T-helper 1 cell treated with Interleukin-12 subunit alpha and Interleukin-12 subunit beta and Interleukin-4 antibody, amounts not matched to agents 30 ng/mL and 1 ng/mL, for 36 hours (primary cell): Measurements from ENCODE around the gene CIC. TPM values are rescaled to one million over a fixed set of nuclear protein-coding genes. Genes with fewer than 3 reads are reported as not detected.

Experiments used
- intact Hi-C: fragments of 100-400 bp; cut with micrococcal nuclease; formaldehyde crosslinking; loops from one replicate; pipeline ENCODE4 v1.15.1; 2024
- total RNA-seq: library from RNA; stranded (reverse); gene quantifications from 2 replicates; pipeline ENCODE4 v1.2.3, GENCODE V29; 2022

Gene CIC
- total RNA-seq, 1 donor from 2014 or later, result 98.8 TPM

DNA sequence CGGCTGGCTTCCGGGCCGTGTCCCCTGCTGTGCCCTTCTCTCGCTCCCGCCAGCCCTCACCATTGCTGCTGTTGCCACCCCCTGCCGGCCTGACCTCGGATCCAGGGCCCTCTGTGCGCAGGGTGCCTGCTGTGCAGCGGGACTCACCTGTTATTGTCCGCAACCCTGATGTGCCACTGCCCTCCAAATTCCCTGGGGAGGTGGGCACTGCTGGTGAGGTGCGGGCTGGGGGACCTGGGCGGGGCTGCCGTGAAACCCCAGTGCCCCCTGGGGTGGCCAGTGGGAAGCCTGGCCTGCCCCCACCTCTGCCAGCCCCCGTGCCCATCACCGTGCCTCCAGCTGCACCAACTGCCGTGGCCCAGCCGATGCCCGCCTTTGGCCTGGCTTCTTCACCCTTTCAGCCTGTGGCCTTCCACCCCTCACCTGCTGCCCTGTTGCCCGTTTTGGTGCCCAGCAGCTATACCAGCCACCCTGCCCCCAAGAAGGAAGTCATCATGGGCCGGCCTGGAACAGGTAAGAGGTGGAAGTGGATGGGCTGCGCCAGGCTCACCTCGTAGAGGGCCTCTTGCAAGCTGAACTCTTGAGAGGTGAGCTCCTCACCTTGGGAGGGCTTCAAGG is 5.1 kb downstream of the CIC start:
- intact Hi-C loops, result no loop called here

DNA sequence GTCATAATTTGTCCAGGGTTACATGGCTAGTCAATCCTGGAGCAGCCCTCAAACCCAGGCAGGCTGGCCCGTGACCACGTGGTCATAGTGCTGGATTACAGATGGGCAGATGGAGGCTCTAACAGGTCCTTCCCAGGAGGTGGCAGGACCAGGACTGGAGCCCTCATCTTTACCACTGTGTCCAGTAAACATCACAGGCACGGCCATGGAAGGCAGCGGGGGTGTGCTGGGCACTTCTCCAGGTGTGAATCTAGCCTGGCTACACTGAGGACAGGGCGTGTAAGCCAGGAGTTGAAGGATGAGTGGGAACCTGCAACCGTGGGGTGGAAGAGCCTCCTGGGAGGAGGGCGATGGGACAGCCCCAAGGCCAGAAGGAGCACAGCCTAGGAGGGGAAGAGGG is 6.1 kb downstream of the CIC start:
- intact Hi-C loops, result no loop called here

DNA sequence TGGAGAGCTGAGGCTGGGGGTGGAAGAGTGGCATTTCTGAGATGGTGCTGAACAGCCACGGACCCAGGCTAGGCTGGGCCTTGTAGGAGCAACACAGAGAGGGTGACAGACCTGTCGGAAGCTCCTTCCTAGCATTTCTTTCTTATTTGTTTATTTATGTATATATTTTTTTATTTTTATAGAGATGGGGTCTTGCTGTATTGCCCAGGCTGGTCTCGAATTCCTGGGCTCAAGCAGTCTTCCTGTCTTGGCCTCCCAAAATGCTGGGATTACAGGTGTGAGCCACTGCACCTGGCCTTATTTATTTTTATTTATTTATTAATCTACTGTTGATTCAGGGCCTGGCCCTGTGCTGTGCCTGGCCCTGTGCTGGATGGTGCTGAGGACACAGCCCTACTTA is 6.5 kb downstream of the CIC start:
- intact Hi-C loops, result no loop called here

DNA sequence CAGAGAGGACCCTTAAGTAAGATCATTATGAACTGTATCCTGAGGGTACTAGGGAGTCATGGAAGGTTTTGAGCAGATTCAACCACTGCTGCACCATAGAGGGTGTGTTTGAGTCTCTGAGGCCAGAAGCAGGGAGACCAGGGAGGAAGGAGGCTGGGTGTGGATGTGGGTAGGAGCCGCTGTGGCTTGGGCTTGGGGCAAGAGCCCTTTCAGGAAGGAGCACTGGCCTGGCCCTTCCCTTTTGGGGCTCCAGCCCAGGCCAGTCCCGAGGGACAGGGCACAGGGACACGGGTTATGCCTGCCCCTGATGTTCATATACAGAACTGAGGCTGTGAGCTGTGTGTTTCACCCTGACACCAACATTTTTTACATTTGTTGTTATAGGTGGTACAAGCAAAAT is 7.2 kb downstream of the CIC start:
- intact Hi-C loops, result no loop called here

DNA sequence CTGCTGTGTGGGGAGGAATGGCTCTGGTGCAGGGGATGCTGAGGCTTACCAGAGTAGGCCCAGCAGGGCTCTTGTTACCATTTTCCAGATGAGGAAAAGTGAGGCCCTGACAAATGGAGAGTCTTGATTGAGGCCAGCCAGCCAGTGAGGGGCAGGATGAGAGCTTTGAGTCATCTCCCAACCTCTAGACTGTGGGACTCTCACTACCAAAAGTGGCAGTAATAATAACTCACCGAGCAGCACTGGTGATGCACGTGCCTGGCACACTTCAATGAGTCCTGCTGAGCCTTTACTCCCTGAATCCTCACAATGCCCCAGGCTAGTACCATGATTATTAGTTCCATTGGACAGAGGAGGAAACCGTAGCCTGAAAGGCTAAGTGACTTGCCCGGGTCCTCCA is 7.8 kb downstream of the CIC start:
- intact Hi-C loops, result no loop called here

DNA sequence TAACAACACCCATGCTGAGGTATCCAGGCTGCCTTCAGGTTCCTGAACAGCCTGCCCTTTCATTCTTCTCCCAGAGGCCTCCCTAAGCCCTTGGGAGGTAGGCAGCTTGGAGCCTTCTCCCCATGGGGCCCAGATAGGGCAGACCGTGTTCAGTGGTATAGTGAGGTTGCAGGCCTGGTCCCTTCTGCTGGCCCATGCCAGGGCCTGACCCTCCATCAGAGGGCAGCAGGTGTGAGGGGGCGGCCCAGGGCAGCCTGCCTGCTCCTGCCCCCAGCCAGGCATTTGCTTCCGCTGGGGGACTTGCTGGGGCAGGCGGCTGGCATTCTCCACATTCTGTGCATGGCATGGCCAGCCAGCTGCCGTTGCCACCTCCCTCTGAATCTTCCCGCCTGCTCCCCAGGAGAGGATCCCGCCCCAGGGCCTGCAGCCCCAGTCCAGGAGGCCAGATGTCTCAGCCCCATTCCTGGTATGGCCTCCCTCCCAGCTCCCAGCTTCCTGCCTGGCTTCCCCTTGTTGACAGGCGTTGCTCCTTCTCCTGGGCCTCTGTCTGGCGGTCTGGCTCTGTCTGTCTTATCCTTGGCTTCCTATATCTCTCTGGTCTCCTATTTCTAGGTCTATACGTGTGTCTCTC is 8.9 kb downstream of the CIC start:
- intact Hi-C loops, result no loop called here

DNA sequence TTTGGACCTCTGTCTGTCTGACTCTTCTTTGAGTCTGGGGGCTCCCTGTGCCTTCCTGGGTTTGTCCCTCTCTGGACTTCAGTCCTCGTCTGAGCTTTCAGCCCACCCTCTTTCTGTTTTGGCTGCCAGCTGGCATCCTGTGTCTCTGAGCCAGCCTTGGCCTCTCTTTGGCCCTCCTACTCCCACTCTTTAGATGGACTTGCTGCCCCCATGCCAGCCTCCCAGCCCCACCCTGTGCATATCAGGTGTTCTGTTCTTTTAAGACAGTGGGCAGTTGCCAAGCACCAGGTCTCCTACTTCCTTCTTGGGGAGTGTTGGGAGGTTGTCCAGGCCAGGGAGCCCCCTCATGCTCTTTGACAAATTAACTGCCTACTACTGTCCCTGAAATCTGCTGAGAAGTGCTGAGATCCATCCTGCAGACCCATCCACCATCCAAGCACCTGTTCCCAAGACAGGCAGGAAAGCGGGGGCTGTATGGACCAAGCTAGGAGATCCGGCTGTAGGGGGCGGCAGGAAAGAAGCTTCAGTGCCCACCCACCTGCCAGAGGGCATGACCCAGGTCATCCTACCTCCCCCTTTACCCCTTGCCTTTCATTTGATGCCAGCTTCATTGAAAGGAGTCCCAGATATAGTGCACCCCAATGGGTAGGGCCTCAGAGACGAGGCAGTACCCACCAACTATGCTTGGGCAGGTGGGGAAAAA is 9.6 kb downstream of the CIC start:
- intact Hi-C loops, result loop anchor here (1.0 kb wide), 1 partner anchor 170 kb away; no protein-coding TSS in a partner anchor

DNA sequence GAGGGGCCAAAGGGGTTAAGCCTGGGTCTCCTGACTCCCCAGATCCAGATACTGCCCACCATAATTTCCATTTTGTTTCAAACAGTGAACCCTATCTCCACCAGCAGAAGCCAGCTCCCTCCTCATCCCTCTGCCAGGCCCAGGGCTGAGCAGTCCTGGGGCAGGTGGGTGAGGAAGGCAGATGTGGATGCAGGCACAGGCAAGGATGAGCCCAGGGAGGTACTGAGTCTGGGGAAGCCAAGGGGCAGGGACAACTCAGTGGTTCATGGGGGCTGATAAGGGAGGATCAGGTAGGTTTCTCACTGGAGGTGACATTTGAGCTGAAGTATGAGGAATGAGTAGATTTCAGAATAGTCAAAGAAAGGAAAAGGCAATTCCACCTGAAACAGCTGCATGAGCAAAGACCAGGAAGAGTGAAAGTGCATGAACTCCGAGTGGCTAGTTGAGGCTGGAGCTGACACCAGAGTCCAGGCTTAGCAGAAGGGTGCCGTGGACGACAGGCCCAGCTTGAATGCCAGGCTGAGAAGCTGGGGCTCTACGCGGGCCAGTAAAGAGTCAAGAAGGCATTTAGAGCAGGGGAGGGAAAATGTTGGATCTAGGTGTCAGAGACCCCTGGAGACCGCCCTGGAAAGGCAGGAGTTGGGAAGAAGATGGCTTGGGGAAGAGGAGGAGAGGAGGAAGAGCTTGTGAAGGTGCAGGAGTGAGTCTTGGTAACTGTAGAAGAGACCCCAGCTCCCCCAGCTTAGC is 10.3 kb downstream of the CIC start:
- intact Hi-C loops, result loop anchor here (1.0 kb wide), 1 partner anchor 171 kb away; no protein-coding TSS in a partner anchor

DNA sequence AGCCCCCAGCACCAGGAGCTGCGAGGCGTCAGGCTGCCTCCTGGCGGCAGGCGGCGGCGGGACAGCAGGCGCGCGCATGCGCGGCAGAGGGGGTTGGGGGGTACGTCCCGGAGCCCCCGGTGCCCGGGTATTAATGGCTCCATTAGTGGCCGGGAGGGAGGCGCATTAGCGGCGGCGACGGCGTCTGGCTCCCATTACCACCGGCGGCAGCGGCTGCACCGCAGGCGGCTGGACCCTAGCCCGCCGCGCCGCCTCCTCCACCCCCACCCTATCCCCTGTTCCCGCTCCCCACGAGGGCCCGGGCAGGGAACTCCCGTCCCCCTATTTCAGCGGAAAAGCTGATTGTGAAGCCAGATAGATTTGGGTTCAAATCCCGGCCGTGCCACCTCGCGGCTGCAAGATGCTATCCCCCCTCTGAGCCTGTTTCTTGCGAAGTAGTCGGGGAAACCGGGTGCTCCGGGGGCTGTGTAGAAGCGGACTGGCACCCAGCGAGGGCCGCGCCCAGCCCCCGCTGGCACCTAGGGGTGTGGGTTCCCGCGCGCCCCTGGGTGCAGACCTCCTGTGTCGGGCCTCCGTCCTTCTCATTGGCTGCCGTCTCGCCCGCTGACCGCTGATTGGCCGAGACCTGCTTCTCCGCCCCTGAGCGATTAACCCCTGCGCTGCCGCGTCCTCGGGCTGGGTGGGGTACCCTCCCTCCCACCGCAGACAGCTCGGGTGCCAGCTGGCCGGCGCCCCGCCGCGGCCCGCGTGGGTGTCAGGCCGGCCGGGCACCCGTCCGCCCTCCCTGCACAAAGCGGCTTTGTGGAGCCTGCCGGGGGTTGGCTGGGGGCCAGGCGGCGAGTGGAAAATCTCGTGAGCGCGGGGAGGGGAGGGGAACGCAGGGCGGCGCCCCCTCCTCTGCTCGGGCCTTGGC is 11.1 kb downstream of the CIC start:
- intact Hi-C loops, result loop anchor here (1.0 to 5.0 kb wide), 5 partner anchors 147 to 1018 kb away; partner anchors contain the start of genes ARHGEF1, HNRNPUL1 and RABAC1

DNA sequence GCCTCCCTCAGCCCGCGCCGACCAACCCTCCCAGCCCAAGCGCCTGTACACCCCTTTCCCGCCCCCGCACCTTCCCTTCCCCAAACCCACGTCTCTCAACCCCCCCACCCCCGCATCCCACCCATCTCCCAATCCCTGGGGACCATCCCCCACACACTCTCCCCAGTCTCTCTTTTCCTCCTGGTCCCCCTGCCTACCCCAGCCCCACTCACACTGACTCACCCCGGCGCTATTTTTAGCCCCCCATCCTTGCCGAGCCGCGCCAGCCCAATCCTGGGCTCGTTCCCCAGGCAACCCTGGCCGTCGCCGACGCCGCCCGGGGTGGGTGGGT is 11.7 kb downstream of the CIC start:
- intact Hi-C loops, result loop anchor here (1.0 to 5.0 kb wide), 4 partner anchors 147 to 1018 kb away; partner anchors contain the start of genes ARHGEF1, HNRNPUL1 and RABAC1

DNA sequence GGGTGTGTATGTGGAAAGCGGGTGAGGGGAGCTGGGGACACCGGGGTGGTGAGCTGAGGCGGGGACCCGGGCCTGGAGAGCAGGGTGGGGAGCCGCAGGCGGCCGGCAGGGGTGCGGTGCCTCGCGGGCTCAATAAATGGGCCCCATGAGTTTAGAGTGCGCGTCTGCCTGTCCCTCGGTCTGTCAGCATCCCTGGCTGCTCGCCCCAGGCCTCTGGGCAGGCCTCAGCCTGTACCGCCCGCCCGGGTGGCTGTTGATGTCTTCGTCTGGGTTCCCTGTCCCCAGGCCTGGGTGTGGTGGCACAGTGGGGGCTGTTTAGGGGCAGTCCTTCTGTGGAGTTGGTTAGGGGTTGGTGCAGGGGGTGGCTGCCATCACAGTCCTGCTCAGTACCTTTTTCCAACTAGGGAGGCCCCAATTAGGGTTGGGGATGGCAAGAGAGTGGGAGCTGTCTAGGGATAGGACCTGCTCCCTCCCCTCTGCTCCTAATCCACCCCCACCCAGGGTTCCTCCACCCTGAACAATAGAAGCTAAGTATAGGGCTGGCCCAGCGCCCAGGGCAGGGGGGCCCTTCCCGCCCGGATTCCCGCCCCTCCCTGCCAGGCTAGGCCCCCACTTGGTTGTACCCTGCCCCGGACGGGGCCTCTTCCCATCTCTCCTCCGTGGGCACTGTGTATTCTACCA is 12.2 kb downstream of the CIC start:
- intact Hi-C loops, result loop anchor here (2.0 to 5.0 kb wide), 3 partner anchors 322 to 1019 kb away; partner anchors contain the start of genes ARHGEF1, HNRNPUL1 and RABAC1

DNA sequence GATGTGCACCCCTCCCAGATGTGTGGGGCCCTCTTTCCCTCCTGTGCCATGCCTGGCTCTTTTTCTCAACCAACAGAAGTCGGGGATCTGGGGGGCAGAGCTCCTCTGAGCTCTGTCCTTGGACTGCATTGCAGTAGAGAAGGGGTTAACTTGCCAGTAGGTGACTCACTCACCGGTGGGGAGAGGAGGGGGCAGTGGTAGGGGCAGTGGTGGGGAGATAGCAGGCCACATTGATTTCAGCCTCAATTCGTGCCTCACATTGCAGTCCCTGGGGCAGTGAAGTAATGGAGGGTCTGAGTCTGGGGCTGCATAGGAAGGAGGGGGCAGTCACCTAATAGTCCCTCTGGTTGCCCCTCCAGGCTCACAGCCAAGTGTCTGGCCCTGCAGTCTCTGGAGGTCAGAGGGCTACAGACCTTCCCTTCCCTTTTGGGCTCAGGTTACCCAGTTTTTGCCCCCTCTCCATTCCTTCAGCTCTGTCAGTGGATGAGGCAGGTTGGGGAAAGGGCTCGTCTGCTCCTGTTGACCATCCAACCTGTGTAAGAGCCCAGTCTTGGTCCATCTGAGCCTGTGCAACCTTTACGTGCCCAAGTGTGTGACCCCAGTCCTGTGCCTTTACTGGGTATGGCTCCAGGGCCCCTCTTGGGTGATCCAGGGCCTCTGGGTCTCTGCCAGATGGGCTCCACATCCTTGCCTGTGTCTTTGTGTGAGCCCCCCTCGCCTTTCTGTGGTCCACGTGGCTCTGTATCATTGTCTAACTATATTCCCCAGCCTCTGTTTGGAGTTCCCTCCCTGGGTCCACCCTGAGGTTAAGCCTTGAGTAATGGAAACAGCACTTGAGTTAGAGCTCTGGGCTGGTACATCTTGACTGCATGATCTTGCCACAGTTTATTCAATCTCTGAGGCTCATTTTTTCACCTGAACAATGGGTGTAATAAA is 13.0 kb downstream of the CIC start:
- intact Hi-C loops, result loop anchor here (2.0 to 5.0 kb wide), 3 partner anchors 323 to 1020 kb away; partner anchors contain the start of genes ARHGEF1, HNRNPUL1 and RABAC1

DNA sequence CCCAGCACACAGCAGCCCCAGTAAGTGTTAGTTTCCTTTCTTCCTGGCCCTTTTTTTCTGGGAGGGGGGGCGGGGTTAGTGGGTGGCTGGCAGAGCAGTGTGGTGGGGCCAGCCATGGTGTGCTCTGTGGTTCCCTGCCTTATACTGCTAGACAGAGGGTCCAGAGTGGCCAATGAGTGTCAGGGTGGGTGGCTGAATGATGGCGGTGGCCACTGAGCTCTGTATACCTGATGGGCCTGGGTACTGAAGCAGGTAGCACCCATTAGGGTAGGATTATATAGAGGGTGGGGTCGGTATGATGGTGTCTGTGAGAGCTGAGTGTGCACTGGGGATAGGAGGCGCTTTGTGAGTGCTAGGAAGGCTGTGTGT is 13.8 kb downstream of the CIC start:
- intact Hi-C loops, result loop anchor here (1.0 to 5.0 kb wide), 13 partner anchors 15 to 1021 kb away; partner anchors contain the start of genes ARHGEF1, ERF, HNRNPUL1 and MEGF8

DNA sequence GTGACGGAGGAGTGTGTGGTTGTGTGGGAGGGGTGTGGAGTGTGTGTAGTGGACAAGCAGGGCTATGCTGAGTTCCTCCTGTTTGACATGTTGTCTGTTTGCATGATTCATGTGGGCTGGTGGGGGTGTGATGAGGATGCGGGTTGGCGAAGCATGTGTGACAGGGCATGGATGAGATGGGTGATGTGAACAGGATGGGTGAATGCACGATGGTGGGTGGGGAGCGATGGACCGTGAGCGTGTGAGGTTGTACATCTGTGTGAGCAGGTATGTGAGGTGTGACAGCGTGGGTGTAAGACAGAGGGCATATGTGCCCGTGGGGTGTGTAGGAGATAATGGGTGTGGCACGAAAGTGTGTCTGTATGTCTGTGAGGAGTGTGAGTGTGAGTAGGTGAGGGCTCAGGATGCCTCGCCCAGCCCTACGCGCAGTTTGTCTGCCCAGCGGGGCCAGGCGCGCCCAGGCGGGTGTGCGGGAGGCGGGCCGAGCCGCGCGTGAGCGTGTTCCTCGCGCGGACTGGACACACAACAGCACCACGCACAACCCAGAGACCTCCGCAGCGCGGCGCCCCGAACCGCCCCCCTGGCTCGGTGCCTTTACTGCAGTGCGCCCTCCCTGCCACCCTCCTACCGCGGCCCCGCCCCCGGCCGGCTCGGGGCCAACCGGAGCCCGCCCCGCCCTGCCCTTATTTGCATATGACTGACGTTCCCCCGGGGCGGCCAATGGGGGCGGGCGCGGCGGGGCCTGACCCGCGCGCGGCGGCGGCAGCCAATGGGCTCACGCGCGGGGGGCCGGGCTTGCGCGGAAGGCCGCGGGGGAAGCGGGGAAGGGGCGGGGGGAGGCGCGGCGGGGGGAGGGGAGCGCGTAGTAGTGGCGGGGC is 14.4 kb downstream of the CIC start:
- intact Hi-C loops, result loop anchor here (1.0 to 5.0 kb wide), 13 partner anchors 15 to 1021 kb away; partner anchors contain the start of genes ARHGEF1, ERF, HNRNPUL1 and MEGF8

DNA sequence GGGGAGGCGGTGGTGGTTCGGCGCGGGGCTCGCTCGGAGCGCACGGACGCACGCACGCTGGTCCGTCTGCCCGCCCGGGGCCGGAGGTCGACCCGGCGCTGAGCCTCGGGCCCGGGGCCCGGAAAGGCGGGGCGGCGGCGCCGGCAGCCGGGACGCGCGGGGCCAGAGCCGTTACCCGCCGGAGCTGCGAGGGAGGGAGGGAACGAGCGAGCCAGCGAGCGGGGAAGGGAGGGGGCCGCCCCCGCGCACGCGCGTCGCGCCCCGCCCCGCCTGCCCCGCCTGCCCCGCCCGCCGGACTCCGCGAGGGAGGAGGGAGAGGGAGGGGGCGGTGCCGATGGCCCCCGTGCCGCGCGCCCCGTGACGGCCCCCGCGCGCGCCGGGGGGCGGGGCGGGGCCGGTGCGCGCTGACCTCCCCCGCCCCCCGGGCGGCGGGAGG is 15.0 kb downstream of the CIC start:
- intact Hi-C loops, result loop anchor here (5.0 kb wide), 2 partner anchors 402 to 1022 kb away; partner anchors contain the start of genes ARHGEF1 and HNRNPUL1

DNA sequence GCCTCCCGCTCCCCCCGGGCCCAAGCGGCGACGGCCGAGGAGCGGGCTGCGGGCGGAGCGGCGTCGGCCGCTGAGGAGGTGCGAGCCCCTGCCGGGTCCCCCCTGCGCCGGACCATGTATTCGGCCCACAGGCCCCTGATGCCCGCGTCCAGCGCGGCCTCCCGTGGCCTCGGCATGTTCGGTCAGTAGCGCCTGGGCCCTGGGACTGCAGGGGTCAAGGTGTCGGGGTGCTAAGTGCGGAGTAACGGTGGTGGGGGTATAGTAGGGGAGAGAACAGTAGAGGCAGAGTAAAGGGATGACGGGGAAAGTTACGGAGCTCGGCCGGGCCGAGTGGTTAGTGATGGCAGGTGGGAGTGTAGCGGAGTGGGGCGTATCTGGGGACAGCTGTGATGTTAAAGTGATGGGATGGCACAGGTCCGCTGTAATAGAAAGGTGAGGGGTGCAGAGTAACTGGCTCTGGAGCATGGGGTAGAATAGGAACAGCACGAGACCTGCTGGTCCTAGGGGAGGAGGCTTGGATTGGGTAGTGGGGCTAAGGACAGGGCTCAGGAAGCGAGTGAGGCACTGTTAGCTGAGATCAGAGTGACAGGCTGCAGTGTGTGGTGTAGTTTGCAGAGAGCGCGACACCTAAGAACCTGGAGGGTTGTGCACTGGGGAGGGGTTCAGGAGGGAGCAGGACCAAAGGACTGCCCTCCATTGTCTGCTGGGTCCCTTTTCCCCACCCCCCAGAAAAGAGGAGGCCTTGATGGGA is 15.7 kb downstream of the CIC start:
- intact Hi-C loops, result loop anchor here (5.0 kb wide), 2 partner anchors 402 to 1022 kb away; partner anchors contain the start of genes ARHGEF1 and HNRNPUL1

DNA sequence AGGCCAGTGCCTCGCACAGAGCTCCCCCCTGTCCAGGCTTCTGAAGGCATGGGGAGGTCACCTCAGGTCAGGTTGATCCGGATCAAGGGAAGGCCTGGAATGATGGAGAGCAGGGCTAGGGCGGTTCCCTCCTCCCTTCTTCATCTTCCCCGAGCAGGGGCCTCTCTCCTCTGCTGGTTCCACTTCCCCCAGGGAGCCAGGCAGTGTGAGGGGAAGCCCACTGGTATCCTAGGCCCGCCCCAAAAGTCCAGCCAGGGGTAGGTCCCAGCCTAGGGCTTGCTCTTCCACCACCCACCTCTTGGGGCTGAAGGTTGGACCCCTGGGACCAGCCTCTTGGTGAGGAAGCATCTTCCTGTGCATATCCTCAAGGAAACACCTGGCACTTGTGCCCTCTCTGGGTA is 16.5 kb downstream of the CIC start:
- intact Hi-C loops, result no loop called here
